ENCODE results near the gene ATP6AP1.
"Not testable (repeated sequence)": the region's sequence is repeated elsewhere in the genome, so short reads cannot be mapped to it uniquely, and the experiment has no call there.

ATP6AP1 gene

DNA sequence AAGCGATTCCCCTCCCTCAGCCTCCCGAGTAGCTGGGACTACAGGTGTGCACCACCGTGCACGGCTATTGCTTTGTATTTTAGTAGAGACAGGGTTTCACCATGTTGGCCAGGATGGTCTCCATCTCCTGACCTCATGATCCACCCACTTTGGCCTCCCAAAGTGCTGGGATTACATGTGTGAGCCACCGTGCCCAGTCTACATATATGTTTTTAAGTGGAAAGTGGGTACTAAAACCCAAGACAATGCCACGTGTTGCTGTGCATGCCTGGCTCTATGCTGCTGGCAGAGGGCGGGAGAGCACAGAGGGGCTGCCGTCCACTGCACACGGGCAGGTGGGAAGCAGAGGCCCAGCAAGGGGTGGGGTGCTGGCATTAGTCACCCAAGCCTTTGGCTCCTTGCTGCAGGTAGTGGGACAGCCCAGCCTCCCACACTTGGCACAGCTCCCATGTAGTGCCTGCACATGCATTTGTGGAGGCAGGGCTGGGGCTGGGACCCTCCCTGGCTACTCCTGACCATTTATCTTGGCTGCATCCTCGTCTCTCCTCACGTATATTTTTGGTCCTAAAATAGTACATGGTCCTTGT is 45.9 kb upstream of the ATP6AP1 start:
- TF ChIP-seq, protein P1, sequence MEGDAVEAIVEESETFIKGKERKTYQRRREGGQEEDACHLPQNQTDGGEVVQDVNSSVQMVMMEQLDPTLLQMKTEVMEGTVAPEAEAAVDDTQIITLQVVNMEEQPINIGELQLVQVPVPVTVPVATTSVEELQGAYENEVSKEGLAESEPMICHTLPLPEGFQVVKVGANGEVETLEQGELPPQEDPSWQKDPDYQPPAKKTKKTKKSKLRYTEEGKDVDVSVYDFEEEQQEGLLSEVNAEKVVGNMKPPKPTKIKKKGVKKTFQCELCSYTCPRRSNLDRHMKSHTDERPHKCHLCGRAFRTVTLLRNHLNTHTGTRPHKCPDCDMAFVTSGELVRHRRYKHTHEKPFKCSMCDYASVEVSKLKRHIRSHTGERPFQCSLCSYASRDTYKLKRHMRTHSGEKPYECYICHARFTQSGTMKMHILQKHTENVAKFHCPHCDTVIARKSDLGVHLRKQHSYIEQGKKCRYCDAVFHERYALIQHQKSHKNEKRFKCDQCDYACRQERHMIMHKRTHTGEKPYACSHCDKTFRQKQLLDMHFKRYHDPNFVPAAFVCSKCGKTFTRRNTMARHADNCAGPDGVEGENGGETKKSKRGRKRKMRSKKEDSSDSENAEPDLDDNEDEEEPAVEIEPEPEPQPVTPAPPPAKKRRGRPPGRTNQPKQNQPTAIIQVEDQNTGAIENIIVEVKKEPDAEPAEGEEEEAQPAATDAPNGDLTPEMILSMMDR (IDR thresholded peaks at IDR 0.05; ENCODE audit: low read depth, low read length, missing control alignments), result no peak
- DNase-seq (ENCODE audit: extremely low read depth, low read depth), result no peak
- no peak overlapping the region for H3K4me3 ChIP-seq (replicated peaks; ENCODE audit: low read depth, low read length)

DNA sequence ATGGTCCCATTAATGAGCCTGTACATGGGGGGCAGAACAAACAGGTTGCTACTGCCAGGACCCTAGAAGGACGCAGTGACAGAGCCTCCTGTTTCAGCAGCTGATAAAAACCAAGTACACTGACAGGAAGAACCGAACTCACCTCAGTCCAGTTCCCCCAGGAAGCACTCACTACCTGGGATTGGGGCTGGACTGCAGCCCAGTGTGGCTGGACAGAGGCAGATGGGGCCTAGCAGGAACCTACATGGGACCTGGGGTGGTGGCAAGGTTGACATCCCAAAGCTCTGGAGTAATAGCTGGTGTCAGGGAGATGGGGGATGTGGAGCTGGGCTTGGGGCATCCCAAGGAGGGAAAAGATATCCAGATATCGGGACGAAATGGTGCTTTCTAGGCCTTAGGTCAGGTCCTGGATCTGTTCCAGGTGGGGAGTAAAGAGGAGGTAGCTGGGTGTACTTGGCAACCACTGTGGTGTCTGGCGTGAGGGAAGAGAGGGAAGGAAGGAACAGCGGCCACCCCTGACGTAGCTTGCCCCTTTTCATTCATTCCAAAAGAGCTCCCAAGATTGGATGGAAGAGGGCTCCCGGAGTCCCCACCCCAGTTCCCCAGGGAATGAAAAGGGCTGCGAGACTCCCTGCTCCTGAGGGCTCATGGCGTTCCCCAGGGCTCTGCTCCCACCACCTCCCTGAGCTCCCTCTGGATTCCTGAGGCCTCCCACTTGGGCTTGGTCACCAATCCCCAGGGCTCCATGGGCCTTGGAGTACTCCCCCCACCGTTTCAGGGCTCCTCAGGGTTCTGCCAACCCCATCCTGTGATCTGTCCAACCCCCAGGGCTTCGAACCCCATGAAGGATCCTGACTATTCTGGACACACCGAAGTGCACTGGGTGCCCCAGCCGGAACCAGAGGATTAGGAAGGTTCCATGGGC is 44.9 kb upstream of the ATP6AP1 start:
- DNase-seq (ENCODE audit: extremely low read depth, low read depth), result no peak
- TF ChIP-seq, protein P1 (IDR thresholded peaks at IDR 0.05; ENCODE audit: low read depth, low read length, missing control alignments), result no peak
- H3K4me3 ChIP-seq (replicated peaks; ENCODE audit: low read depth, low read length), result no peak overlapping the region

DNA sequence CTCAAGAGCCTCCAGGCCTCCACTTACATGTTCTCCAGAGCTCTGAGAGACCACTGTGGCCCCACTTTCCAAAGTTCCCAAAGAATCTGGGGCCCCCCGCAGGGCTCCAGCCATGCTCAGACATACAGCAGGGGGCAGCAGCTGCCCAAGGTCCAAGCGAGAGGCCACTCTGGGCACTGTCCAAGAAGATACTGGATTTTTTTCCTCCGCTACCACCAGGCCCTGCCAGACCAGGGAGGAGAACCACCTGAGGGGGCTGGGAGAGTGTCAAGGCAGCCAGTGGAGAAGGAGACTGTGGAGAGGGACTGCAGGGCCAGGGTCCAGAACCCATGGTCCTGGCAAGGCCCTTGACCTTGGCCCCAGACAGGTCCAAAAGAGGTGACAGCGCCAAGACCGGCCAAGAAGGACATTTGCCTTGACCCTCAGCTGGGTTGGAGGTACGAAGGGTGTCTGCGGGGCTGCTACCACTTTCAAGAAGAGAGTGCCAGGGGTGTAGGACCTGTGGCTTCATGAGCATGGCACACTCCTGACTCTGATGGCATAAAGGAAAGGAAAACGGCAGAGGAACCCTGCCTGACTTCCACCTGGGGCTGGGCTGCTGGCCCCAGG is 44.1 kb upstream of the ATP6AP1 start:
- no peak overlapping the region for H3K4me3 ChIP-seq (replicated peaks; ENCODE audit: low read depth, low read length)
- DNase-seq (ENCODE audit: extremely low read depth, low read depth), result no peak
- TF ChIP-seq, protein P1 (IDR thresholded peaks at IDR 0.05; ENCODE audit: low read depth, low read length, missing control alignments), result no peak

DNA sequence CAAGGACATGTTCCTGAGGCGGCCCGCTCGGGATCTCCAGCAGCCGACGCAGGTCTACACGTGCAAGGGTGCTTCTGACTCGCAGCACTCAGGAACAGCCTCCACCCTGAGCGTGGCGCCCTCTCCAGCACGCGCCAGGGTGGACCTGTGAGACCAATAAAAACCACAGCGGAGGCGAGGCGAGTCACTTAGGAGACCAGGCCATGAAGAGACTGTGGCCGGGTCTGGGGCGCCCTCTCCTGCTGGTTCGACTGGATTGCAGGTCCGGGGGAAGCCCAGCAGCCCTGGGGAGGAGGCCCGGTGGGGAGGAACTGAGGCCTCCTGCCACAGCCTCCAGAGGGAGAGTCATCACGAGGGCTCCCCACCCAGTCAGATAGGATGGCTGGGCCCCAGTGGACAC is 40.4 kb upstream of the ATP6AP1 start:
- not testable (repeated sequence) for DNase-seq (ENCODE audit: extremely low read depth, low read depth)

DNA sequence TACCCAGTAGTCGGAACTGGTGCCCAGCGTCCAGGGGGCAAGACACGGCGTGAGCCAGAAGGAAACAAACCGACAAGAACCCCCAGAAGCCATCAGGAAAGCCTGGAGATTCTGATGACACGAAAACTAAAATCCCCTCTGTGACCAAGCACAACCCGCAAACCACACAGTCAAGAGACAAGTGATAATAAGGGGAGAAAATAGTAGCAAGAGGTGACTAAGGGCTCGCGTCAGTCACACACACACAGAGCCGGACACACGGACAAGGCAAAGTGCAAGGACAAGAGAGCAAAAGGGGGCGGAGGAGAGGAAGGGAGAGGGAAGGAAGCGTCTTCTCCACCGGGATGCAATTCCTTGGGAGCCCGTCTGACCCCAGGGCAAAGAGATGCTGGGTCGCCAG is 39.8 kb upstream of the ATP6AP1 start:
- not testable (repeated sequence) for DNase-seq (ENCODE audit: extremely low read depth, low read depth); H3K4me3 ChIP-seq (replicated peaks; ENCODE audit: low read depth, low read length)

More for the DNA sequence above, 40.4 kb upstream of the ATP6AP1 start:
- not testable (repeated sequence) for H3K4me3 ChIP-seq (replicated peaks; ENCODE audit: low read depth, low read length)

DNA sequence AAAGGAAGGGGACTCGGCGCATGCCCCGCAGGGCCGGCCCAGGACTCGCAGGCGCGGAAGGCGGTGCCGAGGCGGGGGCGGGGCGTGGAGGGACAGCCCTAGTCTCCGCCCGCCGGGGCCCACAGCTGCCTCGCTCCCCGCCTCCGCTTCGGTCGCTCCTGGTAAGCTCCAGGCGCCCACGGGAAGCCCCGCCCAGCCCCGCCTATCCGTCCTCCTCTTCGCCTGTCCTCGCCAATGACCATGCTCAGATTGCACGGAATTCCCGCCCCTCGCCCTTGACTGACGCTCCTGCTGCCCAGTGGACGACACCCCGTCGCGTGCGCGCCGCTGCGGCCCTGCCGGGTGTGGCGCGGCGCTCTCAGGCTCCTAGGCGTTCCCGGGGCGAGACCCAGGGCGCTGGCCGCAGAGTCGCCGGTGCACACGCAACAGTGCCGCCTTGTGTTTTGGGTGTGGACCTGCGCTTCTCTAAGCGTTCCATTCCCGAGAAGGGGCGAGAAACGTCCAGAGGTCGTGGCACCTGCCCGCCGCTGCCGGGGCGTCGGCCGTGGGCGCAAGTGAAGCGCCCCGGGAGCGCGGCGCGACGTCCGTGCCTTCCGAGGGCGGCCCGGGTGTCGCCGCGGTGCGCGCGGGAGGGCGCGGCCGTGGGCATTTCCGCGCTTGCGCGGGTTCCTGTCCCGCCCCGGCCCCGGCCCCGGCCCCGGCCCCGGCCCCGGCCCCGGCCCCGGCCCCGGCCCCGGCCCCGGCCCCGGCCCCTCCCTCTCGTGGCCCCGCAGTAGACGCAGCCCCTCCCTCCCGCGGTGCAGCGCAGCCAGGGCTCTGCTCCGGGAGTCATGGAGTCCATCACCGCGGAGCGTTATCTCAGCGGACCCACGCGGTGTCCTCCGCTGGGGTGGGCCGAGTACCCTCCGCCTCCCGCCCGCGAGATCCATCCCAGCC is 38.4 kb upstream of the ATP6AP1 start:
- DNase-seq (ENCODE audit: extremely low read depth, low read depth); H3K4me3 ChIP-seq (replicated peaks; ENCODE audit: low read depth, low read length): not testable (repeated sequence)

DNA sequence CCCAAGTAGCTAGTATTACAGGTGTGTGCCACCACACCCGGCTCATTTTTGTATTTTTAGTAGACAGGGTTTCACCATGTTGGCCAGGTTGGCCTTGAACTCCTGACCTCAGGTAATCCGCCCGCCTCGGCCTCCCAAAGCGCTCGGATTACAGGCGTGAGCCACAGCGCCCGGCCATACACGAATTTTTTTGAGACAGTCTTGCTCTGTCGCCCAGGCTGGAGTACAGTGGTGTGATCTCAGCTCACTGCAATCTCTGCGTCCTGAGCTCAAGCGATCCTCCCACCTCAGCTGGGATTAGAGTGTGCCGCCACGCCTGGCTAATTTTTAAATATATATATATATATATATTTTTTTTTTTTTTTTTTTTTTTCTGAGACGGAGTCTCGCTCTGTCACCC is 32.1 kb upstream of the ATP6AP1 start:
- not testable (repeated sequence) for H3K4me3 ChIP-seq (replicated peaks; ENCODE audit: low read depth, low read length); DNase-seq (ENCODE audit: extremely low read depth, low read depth)

DNA sequence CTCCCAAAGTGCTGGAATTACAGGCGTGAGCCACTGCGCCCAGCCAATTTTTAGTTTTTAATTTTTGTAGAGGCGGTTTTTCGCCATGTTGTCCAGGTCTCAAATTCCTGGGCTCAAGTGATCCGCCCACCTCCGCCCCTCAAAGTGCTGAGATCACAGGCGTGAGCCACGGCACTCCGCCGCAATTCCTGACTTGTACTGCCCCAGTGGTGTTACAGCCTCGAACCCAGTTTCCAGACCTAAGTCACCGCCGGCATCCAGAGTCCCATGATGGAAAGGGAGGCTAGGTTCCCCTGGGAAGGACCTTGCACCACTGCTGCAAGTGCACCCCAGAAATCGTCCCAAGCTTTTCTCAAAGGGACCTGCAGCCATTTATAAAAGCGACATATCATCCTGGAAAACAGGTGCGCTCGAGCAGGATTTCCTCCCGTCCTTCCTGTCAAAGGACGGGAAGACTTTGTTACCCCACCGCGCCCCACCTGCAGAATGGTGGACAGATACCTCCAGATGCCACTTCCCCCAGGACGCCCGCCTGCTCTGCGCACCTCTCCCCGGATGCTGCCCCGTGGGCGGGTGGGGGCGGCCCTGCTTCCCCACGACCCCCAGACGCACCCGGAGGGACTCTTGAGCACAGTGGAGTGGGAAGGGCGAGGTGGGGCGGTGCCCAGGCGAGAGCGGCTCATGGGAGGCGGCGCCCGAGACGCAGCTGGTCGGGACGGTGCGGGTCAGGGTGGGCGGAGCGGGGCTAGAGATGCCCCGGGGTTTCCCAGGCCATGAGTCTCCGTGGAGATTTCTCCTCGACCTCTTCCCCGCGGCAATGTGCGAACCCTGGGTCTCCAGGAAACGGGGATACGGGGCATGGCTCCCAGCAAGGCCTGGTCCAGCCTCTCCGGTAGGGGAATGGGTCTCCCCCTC is 31.2 kb upstream of the ATP6AP1 start:
- DNase-seq (ENCODE audit: extremely low read depth, low read depth), result no peak
- peak overlapping the region; percentile 88 for H3K4me3 ChIP-seq (replicated peaks; ENCODE audit: low read depth, low read length)
- TF ChIP-seq, protein P1 (IDR thresholded peaks at IDR 0.05; ENCODE audit: low read depth, low read length, missing control alignments), result no peak

All from HFF-Myc (cell line).